NCI-H1105 (cell line): ENCODE measurements around the gene RHBDD2.
"Not testable (repeated sequence)": the region's sequence is repeated elsewhere in the genome, so short reads cannot be mapped to it uniquely, and the experiment has no call there.

ENCODE experiments used
- DNase-seq: peaks from one replicate; lab custom pipeline; 2025; lab: John Stamatoyannopoulos, UW

The RHBDD2 gene

GRCh38 chr7:75878769-75879611 lies at the start of gene RHBDD2:
RHBDD2 (plus strand) TSS chr7:75879034; CDS start chr7:75879083, 49 bp downstream.
- DNase-seq, result peak; percentile 95

- not testable (repeated sequence) for DNase-seq
Observed at GRCh38 chr7:75829656-75830055, 49.2 kb upstream of the RHBDD2 start.

GRCh38 chr7:75830978-75831377 lies 47.9 kb upstream of the RHBDD2 start:
- DNase-seq, result no peak

GRCh38 chr7:75833662-75834061 lies 45.2 kb upstream of the RHBDD2 start:
- not testable (repeated sequence) for DNase-seq

- no peak for DNase-seq
Observed at GRCh38 chr7:75835688-75836285, 43.0 kb upstream of the RHBDD2 start.

GRCh38 chr7:75836798-75837197 lies 42.0 kb upstream of the RHBDD2 start:
- no peak for DNase-seq

- not testable (repeated sequence) for DNase-seq
Observed at GRCh38 chr7:75838281-75838930, 40.4 kb upstream of the RHBDD2 start.

- DNase-seq, result no peak
Observed at GRCh38 chr7:75840029-75840428, 38.8 kb upstream of the RHBDD2 start.

GRCh38 chr7:75842836-75843446 lies 35.9 kb upstream of the RHBDD2 start:
- no peak for DNase-seq

GRCh38 chr7:75843613-75844116 lies 35.2 kb upstream of the RHBDD2 start:
- DNase-seq, result no peak

- DNase-seq, result no peak
Observed at GRCh38 chr7:75844158-75844557, 34.7 kb upstream of the RHBDD2 start.

GRCh38 chr7:75845132-75845531 lies 33.7 kb upstream of the RHBDD2 start:
- DNase-seq, result not testable (repeated sequence)

- no peak for DNase-seq
Observed at GRCh38 chr7:75847707-75848106, 31.1 kb upstream of the RHBDD2 start.

GRCh38 chr7:75849573-75849972 lies 29.3 kb upstream of the RHBDD2 start:
- DNase-seq, result no peak

- no peak for DNase-seq
Observed at GRCh38 chr7:75850235-75850634, 28.6 kb upstream of the RHBDD2 start.

- no peak for DNase-seq
Observed at GRCh38 chr7:75854233-75854632, 24.6 kb upstream of the RHBDD2 start.

- DNase-seq, result not testable (repeated sequence)
Observed at GRCh38 chr7:75854813-75855345, 24.0 kb upstream of the RHBDD2 start.

GRCh38 chr7:75856536-75856935 lies 22.3 kb upstream of the RHBDD2 start:
- DNase-seq, result no peak

GRCh38 chr7:75858410-75858809 lies 20.4 kb upstream of the RHBDD2 start:
- DNase-seq, result no peak

- DNase-seq, result no peak
Observed at GRCh38 chr7:75861636-75862035, 17.2 kb upstream of the RHBDD2 start.

GRCh38 chr7:75864251-75864650 lies 14.6 kb upstream of the RHBDD2 start:
- not testable (repeated sequence) for DNase-seq

- DNase-seq, result no peak
Observed at GRCh38 chr7:75866114-75866488, 12.7 kb upstream of the RHBDD2 start.
